ENCODE results near the gene THAP5. TPM values are rescaled to one million over a fixed set of nuclear protein-coding genes. Genes with fewer than 3 reads are reported as not detected.
"Not testable (repeated sequence)": the region's sequence is repeated elsewhere in the genome, so short reads cannot be mapped to it uniquely, and the experiment has no call there.

THAP5 gene
- total RNA-seq, 1 donor from 2014 or later = 26.8 TPM

- Mint-ChIP-seq H3K27me3 (ENCODE audit: unreplicated experiment) (peaks cover 2% of the 10 kb centered on the region), H3K9me3 (ENCODE audit: unreplicated experiment) (no peaks in the 10 kb centered on the region), H3K4me1 (ENCODE audit: unreplicated experiment) (no peaks in the 10 kb centered on the region), H3K27ac (ENCODE audit: unreplicated experiment) (no peak overlapping the region), H3K4me3 (ENCODE audit: unreplicated experiment) (no peak overlapping the region), H3K36me3 (ENCODE audit: unreplicated experiment) (no peaks in the 10 kb centered on the region)
- no peak for DNase-seq (ENCODE audit: extremely low spot score, unreplicated experiment)
- no peak for TF ChIP-seq CTCF (IDR thresholded peaks at IDR 0.05)
These were observed 28.0 kb downstream of the THAP5 start for GRCh38 chr7:108541478-108541877.

DNA sequence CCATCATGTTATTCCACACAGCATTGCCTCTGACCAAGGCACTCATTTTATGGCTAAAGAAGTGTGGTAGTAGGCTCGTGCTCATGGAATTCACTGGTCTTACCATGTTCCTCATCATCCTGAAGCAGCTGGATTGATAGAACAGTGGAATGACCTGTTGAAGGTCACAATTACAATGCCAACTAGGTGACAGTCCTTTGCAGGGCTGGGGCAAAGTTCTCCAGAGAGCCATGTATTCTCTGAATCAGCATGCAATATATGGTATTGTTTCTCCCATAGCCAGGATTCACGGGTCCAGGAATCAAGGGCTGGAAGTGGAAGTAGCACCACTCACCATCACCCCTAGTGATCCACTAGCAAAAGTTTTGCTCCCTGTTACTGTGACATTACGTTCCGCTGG, 30.8 kb downstream of the THAP5 start:
- H3K27me3 Mint-ChIP-seq (ENCODE audit: unreplicated experiment); H3K4me3 Mint-ChIP-seq (ENCODE audit: unreplicated experiment); H3K36me3 Mint-ChIP-seq (ENCODE audit: unreplicated experiment); H3K9me3 Mint-ChIP-seq (ENCODE audit: unreplicated experiment); H3K27ac Mint-ChIP-seq (ENCODE audit: unreplicated experiment); H3K4me1 Mint-ChIP-seq (ENCODE audit: unreplicated experiment); DNase-seq (ENCODE audit: extremely low spot score, unreplicated experiment): not testable (repeated sequence)

DNA sequence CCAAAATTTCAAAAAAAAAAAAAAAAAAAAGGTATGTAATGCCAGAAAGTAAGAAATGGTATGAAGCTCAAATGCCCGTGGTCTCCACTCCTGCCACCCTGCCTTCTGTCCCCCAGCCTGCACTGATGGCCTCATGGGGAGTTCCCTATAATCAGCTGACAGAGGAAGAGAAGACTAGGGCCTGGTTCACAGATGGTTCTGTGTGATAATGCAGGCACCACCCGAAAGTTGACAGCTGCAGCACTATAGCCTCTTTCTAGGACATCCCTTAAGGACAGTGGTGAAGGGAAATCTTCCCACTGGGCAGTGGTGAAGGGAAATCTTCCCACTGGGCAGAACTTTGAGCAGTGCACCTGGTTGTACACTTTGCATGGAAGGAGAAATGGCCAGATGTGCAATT, 31.3 kb downstream of the THAP5 start:
- DNase-seq (ENCODE audit: extremely low spot score, unreplicated experiment); H3K27me3 Mint-ChIP-seq (ENCODE audit: unreplicated experiment); H3K27ac Mint-ChIP-seq (ENCODE audit: unreplicated experiment); H3K4me1 Mint-ChIP-seq (ENCODE audit: unreplicated experiment); H3K36me3 Mint-ChIP-seq (ENCODE audit: unreplicated experiment); H3K4me3 Mint-ChIP-seq (ENCODE audit: unreplicated experiment); H3K9me3 Mint-ChIP-seq (ENCODE audit: unreplicated experiment): not testable (repeated sequence)

DNA sequence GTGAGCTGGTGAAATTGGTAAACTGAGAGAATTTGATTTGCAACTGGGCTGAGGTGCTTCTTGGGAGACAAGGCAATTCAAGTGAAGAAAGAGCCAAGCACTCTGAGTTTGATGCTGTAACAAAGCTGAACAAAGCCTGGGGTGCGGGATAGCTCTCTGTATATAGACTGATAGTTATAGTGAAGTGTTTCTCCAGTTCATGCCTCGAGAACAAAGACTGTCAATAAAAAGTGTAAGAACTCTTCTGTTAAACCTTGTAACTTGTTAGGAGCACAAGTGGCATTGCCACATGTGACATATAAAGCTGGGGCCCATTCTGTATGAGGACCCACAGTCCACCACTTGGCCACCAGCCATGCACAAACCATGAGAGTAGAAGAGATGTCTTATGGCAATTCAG, 32.3 kb downstream of the THAP5 start:
- no peaks in the 10 kb centered on the region for H3K36me3 Mint-ChIP-seq (ENCODE audit: unreplicated experiment)

GRCh38 chr7:108535744-108536143, 33.8 kb downstream of the THAP5 start:
- no peak overlapping the region for H3K27ac Mint-ChIP-seq (ENCODE audit: unreplicated experiment)
- no peaks in the 10 kb centered on the region for H3K36me3 Mint-ChIP-seq (ENCODE audit: unreplicated experiment)
- no peak for DNase-seq (ENCODE audit: extremely low spot score, unreplicated experiment)
- no peak for TF ChIP-seq CTCF (IDR thresholded peaks at IDR 0.05)
- H3K4me3 Mint-ChIP-seq (ENCODE audit: unreplicated experiment) = no peak overlapping the region
- peaks cover 7% of the 10 kb centered on the region for H3K27me3 Mint-ChIP-seq (ENCODE audit: unreplicated experiment)
- no peaks in the 10 kb centered on the region for H3K4me1 Mint-ChIP-seq (ENCODE audit: unreplicated experiment)
- no peaks in the 10 kb centered on the region for H3K9me3 Mint-ChIP-seq (ENCODE audit: unreplicated experiment)

More for the DNA sequence above, 32.3 kb downstream of the THAP5 start:
- TF ChIP-seq CTCF (IDR thresholded peaks at IDR 0.05) = no peak
- H3K4me3 Mint-ChIP-seq (ENCODE audit: unreplicated experiment) = no peak overlapping the region
- no peaks in the 10 kb centered on the region for H3K4me1 Mint-ChIP-seq (ENCODE audit: unreplicated experiment)
- no peaks in the 10 kb centered on the region for H3K9me3 Mint-ChIP-seq (ENCODE audit: unreplicated experiment)
- H3K27ac Mint-ChIP-seq (ENCODE audit: unreplicated experiment) = no peak overlapping the region
- peaks cover 7% of the 10 kb centered on the region for H3K27me3 Mint-ChIP-seq (ENCODE audit: unreplicated experiment)
- no peak for DNase-seq (ENCODE audit: extremely low spot score, unreplicated experiment)

- H3K36me3 Mint-ChIP-seq (ENCODE audit: unreplicated experiment) = no peaks in the 10 kb centered on the region
- no peak overlapping the region for H3K4me3 Mint-ChIP-seq (ENCODE audit: unreplicated experiment)
- H3K27ac Mint-ChIP-seq (ENCODE audit: unreplicated experiment) = no peak overlapping the region
- no peaks in the 10 kb centered on the region for H3K4me1 Mint-ChIP-seq (ENCODE audit: unreplicated experiment)
- no peak for TF ChIP-seq CTCF (IDR thresholded peaks at IDR 0.05)
- no peaks in the 10 kb centered on the region for H3K9me3 Mint-ChIP-seq (ENCODE audit: unreplicated experiment)
- peaks cover 7% of the 10 kb centered on the region for H3K27me3 Mint-ChIP-seq (ENCODE audit: unreplicated experiment)
- DNase-seq (ENCODE audit: extremely low spot score, unreplicated experiment) = no peak
These were observed 34.2 kb downstream of the THAP5 start for GRCh38 chr7:108535257-108535656.

Data from osteocyte (in vitro differentiated cells).